MV-4-11 (cell line): ENCODE measurements around the gene VWA5B2.

ENCODE experiments used
- DNase-seq: peaks from one replicate; lab custom pipeline; 2025; lab: John Stamatoyannopoulos, UW

Gene VWA5B2

DNA sequence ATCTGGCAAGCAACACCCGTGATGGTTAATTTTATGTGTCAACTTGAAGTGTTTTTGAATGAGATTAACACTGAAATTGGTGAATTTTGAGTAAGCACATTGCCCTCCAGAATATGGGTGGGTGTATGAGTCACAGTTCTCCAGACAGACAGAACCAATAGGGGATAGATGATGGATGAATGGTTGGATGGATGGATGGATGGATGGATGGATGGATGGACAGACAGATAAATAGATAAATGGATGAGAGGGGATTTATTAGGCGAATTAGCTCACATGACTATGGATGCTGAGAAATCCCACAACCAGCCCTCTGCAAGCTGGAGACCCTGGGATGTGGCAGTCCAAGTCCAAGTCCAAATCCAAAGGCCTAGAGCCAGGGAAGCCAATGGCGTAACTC is 5.4 kb upstream of the VWA5B2 start:
- no peak for DNase-seq

DNA sequence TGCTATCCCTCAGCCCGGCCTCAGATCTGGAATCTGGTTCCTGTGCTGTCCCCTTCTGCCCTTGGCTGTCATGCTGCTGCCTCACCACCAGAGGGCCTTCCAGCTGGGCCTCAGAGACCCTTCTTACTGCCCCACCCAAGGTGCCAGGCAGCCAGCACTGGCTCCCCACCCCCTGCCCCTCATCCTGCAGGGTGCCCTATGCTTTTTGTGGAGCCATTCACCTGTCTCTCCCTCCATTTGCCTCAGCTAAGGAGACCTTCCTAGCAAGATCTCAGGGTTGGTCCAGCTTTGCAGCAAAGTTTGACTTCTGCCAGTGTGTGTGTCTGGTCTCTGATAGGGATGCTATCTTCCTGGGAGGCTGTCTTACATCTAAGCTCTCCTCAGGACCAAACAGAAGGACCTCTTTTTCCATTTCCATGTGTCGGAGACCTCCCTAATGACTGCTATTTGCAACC is 1.9 kb upstream of the VWA5B2 start:
- DNase-seq: peak; percentile 9

DNA sequence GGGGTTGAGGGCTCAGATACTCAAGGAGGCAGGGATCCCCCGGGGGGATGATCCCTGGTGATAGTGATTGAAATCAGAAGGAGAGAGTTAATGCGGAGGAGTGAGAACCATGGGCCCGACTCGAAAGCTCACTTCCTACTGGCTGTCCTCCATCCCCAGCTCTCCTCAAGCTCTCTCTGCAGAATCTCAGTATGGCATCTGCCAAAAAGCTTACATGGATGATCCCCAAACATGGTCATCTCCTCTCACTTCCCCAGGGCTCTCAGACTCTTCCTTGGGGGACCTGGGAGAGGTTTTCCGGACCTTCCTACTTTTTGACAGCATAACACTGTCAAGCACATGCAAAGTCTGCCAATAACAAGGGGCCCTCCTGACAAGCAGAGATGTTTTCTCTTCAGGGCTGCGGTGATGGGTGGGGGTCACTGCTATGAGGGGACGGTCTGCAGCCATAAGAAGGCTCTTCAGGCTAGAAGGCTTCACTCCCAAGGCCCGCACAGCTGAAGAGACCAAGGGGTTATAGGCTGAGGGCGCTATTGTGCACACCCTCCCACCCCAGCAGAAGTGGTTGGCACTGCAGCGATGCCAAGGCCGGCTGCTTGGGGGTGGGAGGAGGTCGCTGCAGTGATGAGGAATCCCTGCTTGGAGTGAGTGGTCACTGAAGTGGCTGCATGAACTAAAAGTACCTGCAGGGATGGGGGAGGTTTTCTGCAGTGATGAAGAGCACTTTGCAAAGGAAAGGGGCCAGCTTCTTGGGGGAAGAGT is 828 bp upstream of the VWA5B2 start:
- no peak for DNase-seq

GRCh38 chr3:184230081-184230602 is 757 bp downstream of the VWA5B2 start:
- DNase-seq: no peak

DNA sequence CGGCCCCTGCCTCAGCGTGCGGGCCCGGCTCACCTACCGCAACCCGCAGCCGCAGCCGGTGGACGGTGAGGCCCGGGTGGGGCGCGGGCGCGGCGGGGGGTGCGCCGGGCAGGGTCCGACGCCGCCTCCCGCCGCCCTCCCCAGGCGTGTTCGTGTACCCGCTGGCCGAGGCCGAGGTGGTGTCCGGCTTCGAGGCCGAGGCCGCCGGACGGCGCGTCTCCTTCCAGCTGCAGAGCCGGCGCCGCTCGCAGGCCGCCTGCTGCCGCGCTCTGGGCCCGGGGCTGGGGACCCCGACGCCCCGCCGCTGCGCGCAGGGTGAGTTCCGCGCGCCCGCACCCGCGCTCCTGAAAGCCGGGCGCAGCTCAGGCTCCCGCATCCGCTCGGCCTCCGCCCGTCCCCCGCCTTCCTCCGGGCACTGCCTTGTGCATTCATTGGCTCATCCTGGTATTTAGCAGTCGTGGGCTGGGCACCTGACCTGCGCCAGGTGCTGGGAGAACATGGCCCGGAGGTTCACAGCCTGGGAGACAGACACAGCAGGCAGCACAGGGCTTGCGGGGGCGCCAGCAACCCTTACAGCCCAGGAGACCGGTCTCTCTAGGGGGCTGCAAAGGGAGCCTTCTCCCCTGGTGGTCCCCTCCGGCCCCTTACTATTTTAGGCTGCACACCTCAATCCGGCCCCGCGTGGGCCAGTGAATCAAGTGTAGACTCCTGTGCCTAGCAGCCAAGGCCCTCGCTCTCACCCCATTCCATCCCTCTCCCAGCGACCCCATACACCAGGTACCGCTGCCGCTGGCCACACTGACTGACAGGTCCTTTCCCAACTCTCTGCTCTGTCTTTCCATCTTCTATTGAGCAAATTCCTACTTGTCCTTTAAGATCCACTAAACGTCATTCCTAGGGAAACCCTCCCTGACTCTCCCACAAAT is 1.5 kb downstream of the VWA5B2 start:
- no peak for DNase-seq

GRCh38 chr3:184231671-184232070 is 2.3 kb downstream of the VWA5B2 start:
- DNase-seq: no peak

DNA sequence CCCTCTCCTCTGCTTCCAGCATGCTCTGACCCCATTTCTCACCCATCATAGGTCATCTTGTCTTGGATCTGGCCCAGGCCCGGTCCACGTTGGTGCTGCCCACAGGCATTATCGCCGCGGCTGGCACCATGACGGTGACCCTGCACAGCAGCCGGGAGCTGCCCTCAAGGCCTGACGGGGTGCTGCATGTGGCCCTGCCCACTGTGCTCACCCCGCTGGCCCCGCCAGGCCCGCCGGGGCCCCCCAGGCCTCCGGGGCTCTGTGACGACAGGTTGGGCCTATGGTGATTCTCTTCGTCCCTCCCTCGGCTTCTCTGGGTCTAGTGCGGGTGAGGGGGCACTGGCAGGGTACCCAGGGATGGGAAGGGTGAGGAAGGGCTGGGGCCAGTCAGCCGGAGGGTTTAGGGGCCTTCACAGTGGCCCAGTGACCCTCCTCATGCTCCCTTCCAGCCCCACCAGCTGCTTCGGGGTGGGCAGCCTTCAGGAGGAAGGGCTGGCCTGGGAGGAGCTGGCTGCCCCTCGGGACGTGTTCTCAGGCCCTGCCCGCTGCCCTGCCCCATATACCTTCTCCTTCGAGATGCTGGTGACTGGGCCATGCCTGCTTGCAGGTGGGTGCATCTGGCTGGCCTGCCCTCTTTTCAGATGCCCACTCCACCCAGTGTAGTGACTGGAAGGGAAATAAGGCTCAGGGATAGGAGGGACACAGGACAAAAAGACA is 3.9 kb downstream of the VWA5B2 start:
- no peak for DNase-seq

GRCh38 chr3:184234224-184234623 is 4.8 kb downstream of the VWA5B2 start:
- peak; percentile 27 for DNase-seq

DNA sequence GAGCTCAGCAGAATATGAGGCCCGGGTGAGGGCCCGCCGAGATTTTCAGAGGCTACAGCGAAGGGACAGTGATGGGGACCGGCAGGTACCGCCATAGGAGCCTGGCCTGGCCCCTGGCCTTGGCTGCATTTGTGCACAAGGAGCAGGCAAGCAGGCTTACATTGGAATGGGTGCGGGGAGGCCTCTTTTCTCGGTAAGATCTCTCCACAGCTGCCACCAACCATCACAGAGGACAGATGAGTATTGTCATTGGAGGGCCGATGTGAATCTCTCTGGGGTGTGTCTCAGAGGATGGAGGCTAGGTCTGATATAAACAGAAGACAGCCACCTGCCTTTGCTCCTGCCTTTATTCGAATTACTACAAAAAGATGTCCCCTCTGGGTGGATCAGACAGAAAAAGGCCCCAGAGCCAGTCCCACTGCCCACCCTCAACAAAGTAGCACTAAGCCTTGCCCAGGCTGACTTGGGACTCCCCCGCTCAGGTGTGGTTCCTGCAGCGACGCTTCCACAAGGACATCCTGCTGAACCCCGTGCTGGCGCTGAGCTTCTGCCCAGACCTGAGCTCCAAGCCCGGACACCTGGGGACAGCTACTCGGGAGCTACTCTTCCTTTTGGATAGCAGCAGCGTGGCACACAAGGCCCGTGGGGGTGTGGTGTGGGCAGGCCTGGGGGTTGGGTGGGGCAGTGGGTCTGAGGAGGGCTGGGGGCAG is 5.4 kb downstream of the VWA5B2 start:
- no peak for DNase-seq

- DNase-seq: no peak
Observed at GRCh38 chr3:184235381-184236032, 6.1 kb downstream of the VWA5B2 start.

DNA sequence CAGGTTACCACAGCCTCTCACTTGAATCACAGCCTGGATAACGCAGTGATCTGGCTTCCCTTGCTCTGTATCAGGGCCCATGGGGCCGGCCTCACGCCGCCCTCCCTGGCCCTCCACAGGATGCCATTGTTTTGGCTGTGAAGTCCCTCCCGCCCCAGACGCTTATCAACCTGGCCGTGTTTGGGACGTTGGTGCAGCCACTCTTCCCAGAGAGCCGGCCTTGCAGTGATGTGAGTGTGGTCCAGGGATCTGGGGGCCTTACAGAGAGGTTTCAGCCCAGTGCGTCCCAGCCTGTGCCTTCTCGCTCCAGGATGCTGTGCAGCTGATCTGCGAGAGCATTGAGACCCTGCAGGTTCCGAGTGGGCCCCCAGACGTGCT is 6.6 kb downstream of the VWA5B2 start:
- DNase-seq: no peak

GRCh38 chr3:184236636-184237035 is 7.3 kb downstream of the VWA5B2 start:
- DNase-seq: no peak

- no peak for DNase-seq
Observed at GRCh38 chr3:184237211-184237610, 7.8 kb downstream of the VWA5B2 start.

- peak; percentile 30 for DNase-seq
Observed at GRCh38 chr3:184237807-184238206, 8.4 kb downstream of the VWA5B2 start.

- no peak for DNase-seq
Observed at GRCh38 chr3:184238246-184238818, 8.9 kb downstream of the VWA5B2 start.

GRCh38 chr3:184239221-184239620 is 9.8 kb downstream of the VWA5B2 start:
- DNase-seq: no peak

DNA sequence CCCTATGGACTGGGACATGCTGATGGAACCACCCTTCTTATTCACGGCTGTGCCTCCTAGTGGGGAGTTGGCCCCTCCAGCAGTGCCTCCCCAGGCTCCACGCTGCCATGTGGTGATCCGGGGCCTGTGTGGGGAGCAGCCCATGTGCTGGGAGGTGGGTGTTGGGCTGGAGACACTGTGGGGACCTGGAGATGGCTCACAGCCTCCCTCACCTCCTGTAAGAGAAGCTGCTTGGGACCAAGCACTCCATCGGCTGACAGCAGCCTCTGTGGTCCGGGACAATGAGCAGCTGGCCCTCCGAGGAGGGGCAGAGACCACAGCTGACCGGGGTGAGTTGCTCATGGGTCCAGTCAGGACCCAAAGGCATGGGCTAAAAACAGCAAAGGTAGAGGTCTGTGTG is 10.3 kb downstream of the VWA5B2 start:
- DNase-seq: no peak

DNA sequence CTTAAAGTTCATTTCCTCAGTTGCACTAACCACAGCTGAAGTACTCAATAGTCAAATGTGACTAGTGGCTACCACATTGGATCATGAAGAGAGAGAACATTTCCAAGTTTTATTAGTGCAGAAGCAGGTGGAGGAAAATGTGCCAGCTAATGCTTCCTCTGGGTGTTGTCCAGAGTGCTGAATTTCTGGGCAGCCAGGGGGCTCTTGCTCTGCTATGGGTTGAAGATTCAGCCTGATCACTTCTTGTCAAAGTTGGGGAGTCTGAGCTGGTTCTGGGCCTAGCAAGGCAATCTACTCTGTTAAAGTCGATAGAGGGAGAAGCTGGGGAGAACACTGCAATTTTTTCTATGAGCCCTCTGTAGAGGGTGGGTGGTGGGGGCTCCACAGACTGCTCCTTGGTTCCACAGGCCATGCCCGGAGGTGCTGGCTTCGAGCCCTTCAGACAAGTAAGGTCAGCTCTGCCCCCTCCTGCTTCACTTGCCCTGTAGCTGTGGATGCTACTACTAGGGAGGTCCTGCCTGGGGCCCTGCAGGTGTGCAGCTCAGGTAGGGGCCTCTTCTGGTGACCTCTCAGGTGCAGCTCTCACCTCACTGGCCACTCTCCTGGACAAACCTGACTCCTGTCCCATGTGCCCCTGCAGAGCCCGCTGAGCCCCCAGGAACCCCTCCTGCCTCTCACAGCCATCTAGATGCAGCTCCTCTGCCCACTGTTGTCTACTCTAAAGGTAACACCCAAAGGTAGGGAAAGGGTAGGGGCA is 11.2 kb downstream of the VWA5B2 start:
- peak; percentile 33 for DNase-seq

DNA sequence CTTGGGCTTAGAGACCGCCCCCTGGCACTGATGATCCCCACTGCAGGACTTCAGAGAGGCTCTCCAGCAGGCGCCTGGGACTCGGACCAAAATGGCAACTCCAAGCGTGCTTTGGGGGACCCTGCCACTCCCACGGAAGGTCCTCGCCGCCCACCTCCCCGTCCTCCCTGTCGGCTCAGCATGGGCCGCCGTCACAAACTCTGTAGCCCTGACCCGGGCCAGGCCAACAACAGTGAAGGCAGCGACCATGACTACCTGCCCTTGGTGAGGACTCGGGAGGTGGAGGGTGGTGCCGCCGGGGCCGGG is 11.7 kb downstream of the VWA5B2 start:
- no peak for DNase-seq
